GM19238 (cell line): ENCODE measurements around the gene ZC3H8.

ENCODE experiments used
- DNase-seq: peaks from one replicate; pipeline ENCODE4 v3.0.0; 2011; ENCODE audit warnings: low spot score; ENCODE audit not compliant: insufficient read length

Gene ZC3H8

GRCh38 chr2:112164876-112165275 is 90.0 kb downstream of the ZC3H8 start:
- DNase-seq, result no peak

- no peak for DNase-seq
Observed at GRCh38 chr2:112163541-112163981, 91.3 kb downstream of the ZC3H8 start.

- no peak for DNase-seq
Observed at GRCh38 chr2:112162956-112163355, 91.9 kb downstream of the ZC3H8 start.

- DNase-seq, result no peak
Observed at GRCh38 chr2:112162341-112162740, 92.5 kb downstream of the ZC3H8 start.
